NB4 (cell line): ENCODE data around the gene ZNF267.
A peak's percentile ranks its signal among the peaks of the same experiment; 100 is the strongest.

Source experiments
- DNase-seq: peaks from one replicate; pipeline ENCODE4 v3.0.0; 2010; ENCODE audit warnings: low read depth
- H3K4me3 ChIP-seq: one replicate; pipeline ENCODE4 v1.5.1; 2011; ENCODE audit warnings: mild to moderate bottlenecking, low read depth, low read length, moderate library complexity
- MYC ChIP-seq: IDR thresholded peaks from 2 replicates; pipeline ENCODE4 v1.6.1; 2011; ENCODE audit warnings: low read depth, low read length
- POLR2A ChIP-seq: IDR thresholded peaks from 2 replicates; pipeline ENCODE4 v1.6.1; 2011; ENCODE audit warnings: mild to moderate bottlenecking; ENCODE audit not compliant: insufficient read length; ENCODE audit errors: extremely low read depth
- TF ChIP-seq, protein P1 (sequence below): IDR thresholded peaks from one replicate; pipeline ENCODE4 v1.5.1; 2012; ENCODE audit warnings: low read depth, low read length
- TF ChIP-seq, protein P2 (sequence below): IDR thresholded peaks from 2 replicates; pipeline ENCODE4 v1.6.1; 2011; ENCODE audit warnings: low read depth, low read length

ZNF267 gene

DNA sequence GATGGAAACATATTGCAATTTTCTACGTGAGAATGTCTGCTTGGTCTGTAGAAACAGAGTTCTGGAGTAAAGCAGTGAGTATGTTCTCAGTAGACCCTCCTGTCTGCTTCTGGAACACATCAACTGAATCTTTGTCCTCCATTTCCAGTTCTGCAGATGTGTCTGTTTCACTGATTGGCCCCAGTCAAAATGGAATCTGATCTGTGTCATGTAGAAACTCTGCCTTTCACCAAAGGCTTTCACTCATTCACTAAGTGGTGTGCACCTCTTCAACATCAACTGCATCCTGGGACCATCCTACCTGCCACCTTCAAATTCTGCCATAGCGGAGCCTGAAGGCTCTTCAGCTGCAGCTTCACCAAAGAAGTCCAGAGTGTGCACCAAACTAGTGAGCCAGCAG, 2.8 kb upstream of the ZNF267 start:
- DNase-seq: no peak
- no peak overlapping the region for H3K4me3 ChIP-seq
- TF ChIP-seq MYC: no peak
- TF ChIP-seq, protein P1, sequence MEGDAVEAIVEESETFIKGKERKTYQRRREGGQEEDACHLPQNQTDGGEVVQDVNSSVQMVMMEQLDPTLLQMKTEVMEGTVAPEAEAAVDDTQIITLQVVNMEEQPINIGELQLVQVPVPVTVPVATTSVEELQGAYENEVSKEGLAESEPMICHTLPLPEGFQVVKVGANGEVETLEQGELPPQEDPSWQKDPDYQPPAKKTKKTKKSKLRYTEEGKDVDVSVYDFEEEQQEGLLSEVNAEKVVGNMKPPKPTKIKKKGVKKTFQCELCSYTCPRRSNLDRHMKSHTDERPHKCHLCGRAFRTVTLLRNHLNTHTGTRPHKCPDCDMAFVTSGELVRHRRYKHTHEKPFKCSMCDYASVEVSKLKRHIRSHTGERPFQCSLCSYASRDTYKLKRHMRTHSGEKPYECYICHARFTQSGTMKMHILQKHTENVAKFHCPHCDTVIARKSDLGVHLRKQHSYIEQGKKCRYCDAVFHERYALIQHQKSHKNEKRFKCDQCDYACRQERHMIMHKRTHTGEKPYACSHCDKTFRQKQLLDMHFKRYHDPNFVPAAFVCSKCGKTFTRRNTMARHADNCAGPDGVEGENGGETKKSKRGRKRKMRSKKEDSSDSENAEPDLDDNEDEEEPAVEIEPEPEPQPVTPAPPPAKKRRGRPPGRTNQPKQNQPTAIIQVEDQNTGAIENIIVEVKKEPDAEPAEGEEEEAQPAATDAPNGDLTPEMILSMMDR: no peak
- no peak for TF ChIP-seq POLR2A
- TF ChIP-seq, protein P2, sequence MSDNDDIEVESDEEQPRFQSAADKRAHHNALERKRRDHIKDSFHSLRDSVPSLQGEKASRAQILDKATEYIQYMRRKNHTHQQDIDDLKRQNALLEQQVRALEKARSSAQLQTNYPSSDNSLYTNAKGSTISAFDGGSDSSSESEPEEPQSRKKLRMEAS: no peak

DNA sequence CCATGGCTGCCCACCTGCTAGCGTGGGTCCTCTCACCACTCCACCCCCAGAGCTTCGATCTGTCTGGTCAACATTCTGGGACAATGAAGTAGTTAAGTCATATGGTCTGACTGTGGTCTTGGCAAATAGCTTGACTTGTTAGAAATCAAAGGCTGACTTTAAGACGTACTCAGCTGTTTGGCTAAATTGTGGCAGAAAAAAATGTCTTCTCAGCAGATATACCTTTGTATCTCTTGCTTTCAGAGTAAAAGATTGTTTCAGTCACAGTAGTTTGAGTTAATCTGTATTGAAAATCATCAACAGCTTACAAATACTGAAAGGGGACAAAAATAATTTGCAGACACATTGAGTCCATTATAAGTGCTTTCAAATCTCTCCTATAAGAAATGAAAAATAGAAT, 2.1 kb upstream of the ZNF267 start:
- no peak for DNase-seq
- TF ChIP-seq, protein P2: no peak
- no peak for TF ChIP-seq MYC
- TF ChIP-seq POLR2A: no peak
- TF ChIP-seq, protein P1: no peak
- no peak overlapping the region for H3K4me3 ChIP-seq

DNA sequence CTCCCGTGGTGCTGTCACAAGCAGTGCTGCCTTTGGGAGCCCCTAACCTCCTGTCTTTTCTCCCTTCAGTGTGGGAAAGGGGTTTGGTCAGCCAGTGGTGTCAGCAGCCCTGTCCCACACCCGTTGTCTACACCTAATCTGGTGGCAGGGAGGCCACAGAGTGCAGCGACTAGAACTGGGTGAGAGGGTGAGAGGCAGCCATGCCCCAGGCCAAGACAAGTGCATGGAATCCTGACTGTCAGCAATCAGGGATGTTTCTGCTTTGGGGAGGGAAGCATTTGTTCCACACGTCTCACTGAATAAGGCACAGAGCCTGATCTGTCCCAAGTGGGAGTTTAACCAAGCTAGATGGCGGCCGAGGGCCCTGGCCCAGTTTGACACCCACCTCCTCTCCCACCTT, 1.4 kb upstream of the ZNF267 start:
- no peak overlapping the region for H3K4me3 ChIP-seq
- no peak for DNase-seq

DNA sequence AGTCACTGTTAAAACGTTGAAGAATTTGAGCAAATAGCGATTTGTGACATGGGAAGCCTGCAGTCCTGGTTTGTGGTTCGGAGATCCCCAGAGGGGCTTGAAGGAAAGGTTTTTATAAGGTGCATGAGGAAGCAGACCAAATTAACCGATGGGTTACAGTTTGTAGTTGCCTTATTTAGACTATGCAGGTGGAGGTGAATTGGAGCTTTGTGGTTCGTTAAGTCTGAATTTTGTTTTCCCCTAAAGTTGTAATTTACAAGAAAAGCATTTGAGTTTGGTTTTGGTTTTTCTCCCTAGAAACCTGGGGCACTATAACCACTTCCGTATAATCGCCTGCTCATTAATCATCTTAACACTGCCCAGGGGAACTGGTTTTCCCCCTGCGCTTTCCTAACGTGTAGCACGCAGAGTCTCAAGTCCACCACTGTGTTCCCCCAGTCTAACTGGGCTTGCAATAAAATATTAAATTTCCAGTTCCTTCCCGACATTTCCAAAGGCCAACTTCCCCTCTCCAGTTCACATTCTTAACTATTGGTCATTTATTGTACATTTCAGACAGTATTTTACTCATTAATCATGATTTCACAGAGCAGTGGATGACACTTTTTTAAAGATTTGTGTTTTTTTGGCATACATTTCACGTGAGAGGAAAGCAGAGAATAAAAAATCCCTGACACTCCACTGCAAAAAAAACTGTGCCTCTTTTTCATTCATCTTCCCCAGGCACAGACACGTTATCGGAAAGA, 932 bp downstream of the ZNF267 start:
- peak; percentile 83 for DNase-seq
- TF ChIP-seq POLR2A (no peak), MYC (peak; percentile 59; the same call in 1 of the 2 replicates)
- TF ChIP-seq, protein P1: no peak
- TF ChIP-seq, protein P2: peak; percentile 44
- peak overlapping the region; percentile 95 for H3K4me3 ChIP-seq

More for the DNA sequence above, 1.4 kb upstream of the ZNF267 start:
- TF ChIP-seq POLR2A (no peak), MYC (no peak)
- TF ChIP-seq, protein P2: no peak
- TF ChIP-seq, protein P1: no peak

DNA sequence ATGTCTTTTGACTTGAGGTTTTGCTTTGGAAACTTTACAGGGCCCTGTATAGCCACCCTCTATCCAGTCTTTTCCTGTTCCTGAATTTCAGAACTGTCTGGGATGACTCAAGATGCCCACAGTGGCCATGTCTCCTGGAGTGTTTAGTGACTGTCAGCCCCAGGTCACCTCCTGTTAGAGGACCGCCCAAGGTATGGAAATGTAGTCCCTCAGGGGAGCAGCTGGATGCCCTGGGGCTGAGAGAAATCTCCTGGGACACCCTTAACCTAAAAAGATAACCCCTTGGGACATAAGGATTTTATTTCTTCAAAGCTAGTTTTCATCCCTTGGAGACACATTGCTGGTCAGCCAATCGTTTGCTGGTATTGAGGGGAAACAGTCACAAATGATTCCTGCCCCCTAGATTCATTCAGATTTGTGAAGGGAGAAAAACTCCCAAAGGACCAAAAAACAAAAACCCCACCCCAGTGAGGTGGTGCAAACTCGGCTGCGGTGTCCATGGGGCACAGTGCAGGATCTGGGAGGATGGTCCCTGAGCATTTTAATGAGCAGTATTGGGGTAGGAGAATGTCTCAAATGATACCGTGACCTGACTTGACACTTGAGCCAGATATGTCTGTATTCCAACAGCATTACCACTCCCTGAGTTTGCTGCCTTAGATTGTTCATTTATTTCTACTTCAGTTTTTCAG, 1.7 kb downstream of the ZNF267 start:
- TF ChIP-seq POLR2A (no peak), MYC (no peak)
- TF ChIP-seq, protein P1: no peak
- TF ChIP-seq, protein P2: no peak
- DNase-seq: peak; percentile 23
- H3K4me3 ChIP-seq: peak overlapping the region; percentile 95
